Testis (tissue), 3 donors: ENCODE results near the gene KCNAB1. TPM values are rescaled to one million over a fixed set of nuclear protein-coding genes. Genes with fewer than 3 reads are reported as not detected.

Source experiments
- DNase-seq: peaks from one replicate; pipeline ENCODE4 v3.0.0-alpha.2; 2019
- H3K27ac ChIP-seq, 2 donors: fragments of 200-600 bp; sonication (generic); one replicate each; pipeline ENCODE4 v1.5.1; 2019
- H3K27me3 ChIP-seq: fragments of 200-600 bp; sonication (generic); one replicate; pipeline ENCODE4 v1.5.1; 2019
- H3K36me3 ChIP-seq: fragments of 200-600 bp; sonication (generic); one replicate; pipeline ENCODE4 v1.5.1; 2017; ENCODE audit warnings: low read depth; ENCODE audit errors: missing control alignments
- H3K4me1 ChIP-seq: fragments of 200-600 bp; sonication (generic); one replicate; pipeline ENCODE4 v1.5.1; 2019
- H3K4me3 ChIP-seq, 2 donors: fragments of 200-600 bp; sonication (generic); one replicate each; pipeline ENCODE4 v1.5.1; 2017 to 2019
- H3K9me3 ChIP-seq: fragments of 200-600 bp; sonication (generic); one replicate; pipeline ENCODE4 v1.5.1; 2017
- POLR2A ChIP-seq: fragments of 450-650 bp; IDR thresholded peaks from one replicate; pipeline ENCODE4 v1.6.1; 2017; ENCODE audit warnings: antibody characterized with exemption, mild to moderate bottlenecking, moderate library complexity
- WGBS, 2 donors: methylation state at CpG; one replicate each; pipeline ENCODE4 v1.1.5; 2018; 5-methylcytosine and 5-hydroxymethylcytosine counted together
- intact Hi-C: fragments of 100-400 bp; cut with DNase I; formaldehyde crosslinking; loops from one replicate; pipeline ENCODE4 v1.15.1; 2023; ENCODE audit warnings: low total_unique reads
- polyA plus RNA-seq: library from polyadenylated mRNA; stranded (reverse); fragments of 350-450 nt; fragmentation: Illumina TruSeq; extraction: RNeasy Lipid Tissue Mini Kit (QIAGEN cat#74804); gene quantifications from one replicate; pipeline ENCODE4 v1.2.3, GENCODE V29; 2014; ENCODE audit warnings: low read depth, low replicate concordance; ENCODE audit not compliant: insufficient read depth
- total RNA-seq, 2 donors: library from RNA; depleted of rRNA; stranded (reverse); fragments of >200 nt; gene quantifications; one replicate each; pipeline ENCODE4 v1.2.3, GENCODE V29; 2016
- TF ChIP-seq, protein P1 (sequence below), 3 experiments: fragments of 450-650 bp in 2 of 3; fragments of 200-600 bp in 1 of 3; sonication (generic) in 1 of 3; IDR thresholded peaks; one replicate each; pipeline ENCODE4 v1.5.1; 2016 to 2019; ENCODE audit warnings: antibody characterized with exemption in 3 of 3, mild to moderate bottlenecking in 2 of 3, moderate library complexity in 1 of 3

The KCNAB1 gene
- total and polyA plus RNA-seq, 3 donors from 2014 or later, result 3.8 to 8.9 (median 5.7) TPM

DNA sequence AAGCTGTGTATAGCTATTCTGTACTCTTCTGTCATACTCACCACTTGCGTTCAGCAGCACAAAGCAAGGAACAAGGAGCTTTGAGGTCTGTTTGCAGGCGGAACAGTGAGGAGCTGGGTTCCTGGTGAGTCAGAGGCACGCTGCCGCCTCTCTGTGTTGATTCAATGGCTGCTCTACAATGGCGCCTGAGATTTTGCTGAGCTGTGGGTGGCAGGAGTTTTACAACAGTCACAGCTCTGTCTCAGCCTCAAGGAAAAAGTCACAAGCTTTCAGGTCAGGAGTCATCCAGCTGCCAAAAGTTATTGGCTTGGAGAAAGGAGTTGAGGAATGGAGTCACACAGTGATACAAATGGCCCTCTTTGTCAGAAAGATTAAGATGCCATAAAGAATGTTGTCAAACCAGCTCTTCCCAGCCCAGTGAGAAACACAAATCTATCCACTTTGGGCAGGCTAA lies 336.4 kb downstream of the KCNAB1 start:
- intact Hi-C loops, result no loop called here

DNA sequence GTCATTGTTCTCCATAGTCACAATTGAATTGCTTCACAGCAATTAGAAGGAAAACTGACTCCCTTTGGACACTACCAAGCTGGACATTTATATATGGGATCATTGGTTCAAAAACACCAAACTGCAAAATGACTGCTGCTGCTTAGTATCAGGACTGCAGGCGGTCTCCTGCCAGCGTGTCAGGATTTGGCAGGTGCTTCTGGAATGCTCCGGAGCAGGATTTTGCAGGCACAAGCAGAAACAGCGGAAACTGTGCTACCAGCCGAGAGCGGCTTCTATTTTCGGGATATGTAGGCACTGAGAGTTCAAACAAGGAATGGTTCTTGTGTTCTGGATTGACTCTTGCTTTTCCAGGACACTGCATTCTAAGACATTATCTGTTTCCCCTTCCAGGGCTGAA lies 339.1 kb downstream of the KCNAB1 start:
- Histone ChIP-seq H3K27me3 (no peaks in the 10 kb centered on the region), H3K4me1 (no peaks in the 10 kb centered on the region), H3K36me3 (no peaks in the 10 kb centered on the region), H3K4me3 (no peak overlapping the region), H3K27ac (no peak overlapping the region), H3K9me3 (no peaks in the 10 kb centered on the region)
- intact Hi-C loops, result no loop called here
- WGBS, 2 donors, result 86 to 93% methylated on average over 6 to 7 of the region's 7 CpGs
- no peak for TF ChIP-seq POLR2A
- TF ChIP-seq, protein P1, sequence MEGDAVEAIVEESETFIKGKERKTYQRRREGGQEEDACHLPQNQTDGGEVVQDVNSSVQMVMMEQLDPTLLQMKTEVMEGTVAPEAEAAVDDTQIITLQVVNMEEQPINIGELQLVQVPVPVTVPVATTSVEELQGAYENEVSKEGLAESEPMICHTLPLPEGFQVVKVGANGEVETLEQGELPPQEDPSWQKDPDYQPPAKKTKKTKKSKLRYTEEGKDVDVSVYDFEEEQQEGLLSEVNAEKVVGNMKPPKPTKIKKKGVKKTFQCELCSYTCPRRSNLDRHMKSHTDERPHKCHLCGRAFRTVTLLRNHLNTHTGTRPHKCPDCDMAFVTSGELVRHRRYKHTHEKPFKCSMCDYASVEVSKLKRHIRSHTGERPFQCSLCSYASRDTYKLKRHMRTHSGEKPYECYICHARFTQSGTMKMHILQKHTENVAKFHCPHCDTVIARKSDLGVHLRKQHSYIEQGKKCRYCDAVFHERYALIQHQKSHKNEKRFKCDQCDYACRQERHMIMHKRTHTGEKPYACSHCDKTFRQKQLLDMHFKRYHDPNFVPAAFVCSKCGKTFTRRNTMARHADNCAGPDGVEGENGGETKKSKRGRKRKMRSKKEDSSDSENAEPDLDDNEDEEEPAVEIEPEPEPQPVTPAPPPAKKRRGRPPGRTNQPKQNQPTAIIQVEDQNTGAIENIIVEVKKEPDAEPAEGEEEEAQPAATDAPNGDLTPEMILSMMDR (IDR thresholded peaks at IDR 0.05), result no peak
- no peak for DNase-seq

More for the DNA sequence above, 336.4 kb downstream of the KCNAB1 start:
- DNase-seq, result no peak
- H3K4me1 ChIP-seq, result no peaks in the 10 kb centered on the region
- H3K36me3 ChIP-seq, result no peaks in the 10 kb centered on the region
- H3K9me3 ChIP-seq, result no peaks in the 10 kb centered on the region
- no peak overlapping the region for H3K4me3 ChIP-seq
- H3K27me3 ChIP-seq, result no peaks in the 10 kb centered on the region
- no peak overlapping the region for H3K27ac ChIP-seq
- TF ChIP-seq POLR2A, result no peak
- TF ChIP-seq, protein P1 (IDR thresholded peaks at IDR 0.05), result no peak
- 76 to 81% methylated on average over 5 of the region's 5 CpGs for WGBS, 2 donors

DNA sequence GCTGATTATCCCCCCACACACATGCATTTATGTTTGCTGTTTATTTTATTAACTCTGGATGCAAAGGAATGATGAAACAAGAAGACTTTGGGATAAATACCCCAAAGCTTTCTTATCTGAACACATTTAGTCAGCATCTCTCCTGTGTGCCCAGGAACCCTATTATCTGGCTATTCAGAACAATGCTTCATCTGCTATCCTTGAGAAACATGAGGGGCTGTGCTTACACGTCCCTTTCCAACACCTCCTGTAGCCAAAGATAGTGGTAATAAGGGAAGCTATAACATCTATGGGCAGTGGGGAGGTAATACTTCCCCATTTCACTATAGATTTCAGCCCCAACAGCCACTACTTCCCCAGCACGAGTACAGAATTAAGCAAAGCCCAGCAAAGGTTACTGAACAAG lies 339.8 kb downstream of the KCNAB1 start:
- no peak overlapping the region for H3K4me3 ChIP-seq
- intact Hi-C loops, result no loop called here
- no peaks in the 10 kb centered on the region for H3K36me3 ChIP-seq
- no peak overlapping the region for H3K27ac ChIP-seq
- TF ChIP-seq POLR2A, result no peak
- TF ChIP-seq, protein P1 (IDR thresholded peaks at IDR 0.05), result no peak
- no peaks in the 10 kb centered on the region for H3K27me3 ChIP-seq
- WGBS, 2 donors, result 63 to 69% methylated on average over 2 of the region's 2 CpGs
- DNase-seq, result no peak
- H3K9me3 ChIP-seq, result no peaks in the 10 kb centered on the region
- H3K4me1 ChIP-seq, result no peaks in the 10 kb centered on the region

DNA sequence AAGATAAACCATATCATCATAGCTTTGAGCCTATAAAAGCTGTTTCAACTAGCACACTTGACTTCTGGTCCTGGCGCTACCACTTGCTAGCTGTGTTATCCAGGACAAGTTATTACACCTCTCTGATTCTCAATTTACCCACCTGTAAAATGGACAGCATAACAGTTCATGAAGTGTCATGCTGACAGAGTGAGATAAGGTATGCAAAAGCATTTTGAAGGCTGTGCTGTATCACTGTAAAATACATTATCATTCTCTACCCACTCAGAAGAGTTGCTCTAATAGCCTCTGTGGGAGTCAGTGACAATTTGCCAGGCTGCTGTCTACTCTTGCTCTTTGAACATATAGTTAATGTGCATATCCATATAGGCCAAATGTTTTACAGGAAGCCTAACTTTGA lies 341.5 kb downstream of the KCNAB1 start:
- no peaks in the 10 kb centered on the region for H3K9me3 ChIP-seq
- no peak for DNase-seq
- H3K4me1 ChIP-seq, result no peaks in the 10 kb centered on the region
- H3K4me3 ChIP-seq, result no peak overlapping the region
- no peaks in the 10 kb centered on the region for H3K27me3 ChIP-seq
- H3K27ac ChIP-seq, result no peak overlapping the region
- H3K36me3 ChIP-seq, result no peaks in the 10 kb centered on the region
- TF ChIP-seq, protein P1 (IDR thresholded peaks at IDR 0.05), result no peak
- TF ChIP-seq POLR2A, result no peak
- intact Hi-C loops, result no loop called here
- 97 to 100% methylated on average over 1 of the region's 1 CpG for WGBS, 2 donors

DNA sequence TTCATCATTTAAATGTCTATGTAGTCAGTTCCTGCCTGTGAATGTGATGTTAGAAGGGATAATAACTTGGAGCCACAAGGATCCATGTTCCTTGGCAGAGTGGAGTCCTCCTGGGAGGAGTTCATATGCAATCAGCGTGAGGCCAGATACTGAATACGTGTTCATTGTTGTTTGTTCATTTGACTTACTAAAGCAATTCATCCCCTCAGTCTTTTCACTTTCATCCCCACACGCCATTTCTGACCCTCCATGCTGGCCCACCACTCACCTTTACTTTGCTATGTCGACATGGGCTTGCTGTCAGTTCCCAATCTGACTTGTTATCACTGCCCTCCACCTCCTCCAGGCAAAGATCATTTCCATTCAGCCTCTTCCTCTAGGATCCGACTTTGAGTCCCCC lies 342.7 kb downstream of the KCNAB1 start:
- Histone ChIP-seq H3K4me3 (no peak overlapping the region), H3K9me3 (no peaks in the 10 kb centered on the region), H3K36me3 (no peaks in the 10 kb centered on the region), H3K27me3 (no peaks in the 10 kb centered on the region), H3K27ac (no peak overlapping the region), H3K4me1 (no peaks in the 10 kb centered on the region)
- TF ChIP-seq, protein P1 (IDR thresholded peaks at IDR 0.05), result no peak
- no peak for TF ChIP-seq POLR2A
- 76 to 84% methylated on average over 5 of the region's 5 CpGs for WGBS, 2 donors
- intact Hi-C loops, result no loop called here
- no peak for DNase-seq
